A549 (cell line): ENCODE results near the gene CTDSPL.

Experiments
- CHD4 ChIP-seq: fragments of 200-600 bp; sonication (generic); IDR thresholded peaks from 2 replicates; pipeline ENCODE4 v1.6.1; 2016; ENCODE audit warnings: antibody characterized with exemption, mild to moderate bottlenecking, borderline replicate concordance
- CTCF ChIP-seq: fragments of >200 bp; sonication (Bioruptor Twin); formaldehyde crosslinking; IDR thresholded peaks from 3 replicates; pipeline ENCODE4 v1.5.1; 2016
- JUN ChIP-seq, 2 experiments: fragments of >200 bp; sonication (Bioruptor Twin); formaldehyde crosslinking; IDR thresholded peaks; 2 replicates in 1 of 2; 3 replicates in 1 of 2; pipeline ENCODE4 v1.6.1; 2016 to 2017
- KDM1A ChIP-seq: fragments of 200-600 bp; sonication (generic); IDR thresholded peaks from 2 replicates; pipeline ENCODE4 v1.6.1; 2016; ENCODE audit warnings: low read depth, mild to moderate bottlenecking
- MAFK ChIP-seq: fragments of 450-650 bp; IDR thresholded peaks from 2 replicates; pipeline ENCODE4 v1.6.1; 2014; ENCODE audit not compliant: partially characterized antibody
- MAZ ChIP-seq: fragments of 150-350 bp; IDR thresholded peaks from 2 replicates; pipeline ENCODE4 v1.6.1; 2014; ENCODE audit warnings: antibody characterized with exemption, low read depth, low read length, borderline replicate concordance
- MYC ChIP-seq: IDR thresholded peaks from 2 replicates; pipeline ENCODE4 v1.6.1; 2012; ENCODE audit warnings: mild to moderate bottlenecking, inconsistent platforms, low read length, improper control_type of control experiment, borderline replicate concordance
- PHF8 ChIP-seq: fragments of 200-600 bp; sonication (generic); IDR thresholded peaks from 2 replicates; pipeline ENCODE4 v1.6.1; 2016; ENCODE audit warnings: low read depth, mild to moderate bottlenecking, antibody characterized with exemption, moderate library complexity, borderline replicate concordance
- POLR2A ChIP-seq: IDR thresholded peaks from 2 replicates; pipeline ENCODE4 v1.6.1; 2012; ENCODE audit warnings: mild to moderate bottlenecking, low read length
- REST ChIP-seq: fragments of 200-600 bp; sonication (generic); IDR thresholded peaks from 2 replicates; pipeline ENCODE4 v1.6.1; 2016; ENCODE audit warnings: antibody characterized with exemption, mild to moderate bottlenecking, moderate library complexity
- SMC3 ChIP-seq: fragments of >200 bp; sonication (Bioruptor Twin); formaldehyde crosslinking; IDR thresholded peaks from 3 replicates; pipeline ENCODE4 v1.6.1; 2018; ENCODE audit warnings: inconsistent platforms
- USF2 ChIP-seq: fragments of 450-650 bp; IDR thresholded peaks from 2 replicates; pipeline ENCODE4 v1.6.1; 2014; ENCODE audit warnings: antibody characterized with exemption
- ZFP36 ChIP-seq: fragments of 450-650 bp; IDR thresholded peaks from 2 replicates; pipeline ENCODE4 v1.6.1; 2014; ENCODE audit warnings: borderline replicate concordance; ENCODE audit not compliant: partially characterized antibody
- TF ChIP-seq, protein P1 (sequence below): IDR thresholded peaks from 2 replicates; pipeline ENCODE4 v1.6.1; 2012

DNA sequence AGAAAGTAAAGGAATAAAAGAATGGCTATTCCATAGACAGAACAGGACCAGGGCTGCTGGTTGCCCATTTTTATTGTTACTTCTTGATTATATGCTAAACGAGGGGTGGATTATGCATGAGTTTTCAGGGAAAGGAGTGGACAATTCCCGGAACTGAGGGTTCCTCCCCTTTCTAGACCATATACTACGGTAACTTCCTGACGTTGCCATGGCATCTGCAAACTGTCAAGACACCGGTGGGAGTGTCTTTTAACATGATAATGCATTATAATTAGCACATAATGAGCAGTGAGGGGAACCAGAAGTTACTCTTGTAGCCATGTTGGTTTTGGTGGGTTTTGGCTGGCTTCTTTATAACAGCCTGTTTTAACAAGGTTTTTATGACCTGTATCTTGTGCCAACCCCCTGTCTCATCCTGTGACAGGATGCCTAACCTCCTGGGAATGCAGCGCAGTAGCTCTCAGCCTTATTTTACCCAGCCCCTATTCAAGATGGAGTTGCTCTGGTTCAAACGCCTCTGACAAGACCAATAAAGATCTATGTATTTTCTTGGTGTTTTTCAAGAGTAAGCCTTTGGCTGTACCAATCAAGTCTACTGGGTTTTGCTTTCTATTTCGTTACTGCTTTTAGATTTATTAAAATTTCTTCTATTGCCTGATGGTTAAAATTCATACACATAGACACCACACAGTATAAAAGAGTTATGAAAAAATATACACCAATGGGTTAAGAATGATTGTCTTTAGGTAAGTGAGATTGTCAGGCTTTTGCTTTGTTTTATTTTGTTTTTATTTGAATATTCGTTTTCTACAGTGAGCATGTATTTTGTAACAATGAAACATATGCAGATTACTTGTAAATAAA lies 37.4 kb upstream of the CTDSPL start:
- TF ChIP-seq CHD4, result no peak
- TF ChIP-seq CTCF, result no peak
- TF ChIP-seq, protein P1, sequence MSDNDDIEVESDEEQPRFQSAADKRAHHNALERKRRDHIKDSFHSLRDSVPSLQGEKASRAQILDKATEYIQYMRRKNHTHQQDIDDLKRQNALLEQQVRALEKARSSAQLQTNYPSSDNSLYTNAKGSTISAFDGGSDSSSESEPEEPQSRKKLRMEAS, result no peak
- TF ChIP-seq MAFK, result no peak
- TF ChIP-seq USF2, result no peak
- TF ChIP-seq SMC3, result no peak
- TF ChIP-seq ZFP36, result no peak
- TF ChIP-seq KDM1A, result no peak
- no peak for TF ChIP-seq MYC
- TF ChIP-seq REST, result no peak
- TF ChIP-seq PHF8, result no peak
- TF ChIP-seq JUN (IDR thresholded peaks at IDR 0.05), result no peak
- TF ChIP-seq MAZ, result no peak
- TF ChIP-seq POLR2A, result no peak
